ENCODE data around the gene ASF1B.

The ASF1B gene

DNA sequence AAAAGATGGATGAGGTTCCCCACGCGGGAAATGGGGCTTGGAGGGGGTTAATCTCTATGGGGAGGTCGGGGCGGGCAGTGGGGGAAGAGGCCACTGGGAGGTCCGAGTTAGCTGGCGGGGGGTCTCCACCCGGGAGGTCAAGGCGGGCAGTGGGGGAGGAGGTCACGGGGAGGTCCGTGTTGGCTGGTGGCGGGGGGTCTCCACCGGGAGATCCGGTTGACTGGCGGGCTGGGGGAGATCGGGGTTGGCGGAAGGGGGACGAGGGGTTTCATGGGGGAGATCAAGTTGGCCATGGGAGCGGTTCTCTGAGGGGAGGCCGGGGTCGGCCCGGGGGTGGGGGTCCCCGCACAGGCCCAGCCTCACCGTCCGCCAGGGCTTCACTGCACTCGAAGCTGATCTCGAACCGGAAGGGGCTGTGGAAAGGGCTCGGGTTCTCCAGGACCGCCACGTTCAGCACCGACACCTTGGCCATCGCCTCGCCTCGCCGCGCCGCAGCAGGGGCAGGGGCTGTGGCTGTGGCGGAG is 342 bp downstream of the ASF1B start:
- ATAC-seq (replicated peaks): peak; percentile 0 to 3
- no peak for DNase-seq
- no peaks in the 10 kb centered on the region for H3K27me3 Mint-ChIP-seq
- H3K4me3 Mint-ChIP-seq: peak overlapping the region; percentile 77 to 86
- peaks cover 18 to 30% of the 10 kb centered on the region in 2 donors for H3K4me1 Mint-ChIP-seq
- no peaks in the 10 kb centered on the region for H3K9me3 Mint-ChIP-seq
- H3K36me3 Mint-ChIP-seq: peaks cover 6 to 12% of the 10 kb centered on the region in 2 donors
- H3K27ac Mint-ChIP-seq: peak overlapping the region; percentile 92

DNA sequence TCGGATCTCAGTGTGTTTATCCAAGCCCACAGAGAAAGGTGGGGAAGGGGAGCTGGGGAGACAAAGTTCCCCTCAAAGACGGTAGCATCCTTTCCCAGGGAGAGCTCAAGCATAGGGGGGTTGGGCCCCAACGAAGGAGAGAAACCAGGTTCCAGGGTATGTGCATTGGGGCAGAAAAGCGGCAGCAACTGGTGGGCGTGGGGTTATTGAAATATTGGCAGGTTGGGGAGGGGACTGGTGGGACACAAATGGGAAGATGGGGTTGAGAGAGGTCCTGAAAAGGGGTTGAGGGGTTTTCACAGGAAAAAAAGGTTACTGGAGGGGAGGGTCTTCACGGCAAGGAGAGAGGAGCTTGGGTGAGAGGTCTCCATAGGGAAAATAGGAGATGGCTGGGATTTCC is 1.0 kb downstream of the ASF1B start:
- no peaks in the 10 kb centered on the region for H3K27me3 Mint-ChIP-seq
- DNase-seq (no peak), ATAC-seq (replicated peaks) (no peak)
- peak overlapping the region; percentile 77 to 86 for H3K4me3 Mint-ChIP-seq
- H3K27ac Mint-ChIP-seq: peak overlapping the region; percentile 92
- H3K9me3 Mint-ChIP-seq: no peaks in the 10 kb centered on the region
- peaks cover 18 to 30% of the 10 kb centered on the region in 2 donors for H3K4me1 Mint-ChIP-seq
- peaks cover 6 to 12% of the 10 kb centered on the region in 2 donors for H3K36me3 Mint-ChIP-seq

DNA sequence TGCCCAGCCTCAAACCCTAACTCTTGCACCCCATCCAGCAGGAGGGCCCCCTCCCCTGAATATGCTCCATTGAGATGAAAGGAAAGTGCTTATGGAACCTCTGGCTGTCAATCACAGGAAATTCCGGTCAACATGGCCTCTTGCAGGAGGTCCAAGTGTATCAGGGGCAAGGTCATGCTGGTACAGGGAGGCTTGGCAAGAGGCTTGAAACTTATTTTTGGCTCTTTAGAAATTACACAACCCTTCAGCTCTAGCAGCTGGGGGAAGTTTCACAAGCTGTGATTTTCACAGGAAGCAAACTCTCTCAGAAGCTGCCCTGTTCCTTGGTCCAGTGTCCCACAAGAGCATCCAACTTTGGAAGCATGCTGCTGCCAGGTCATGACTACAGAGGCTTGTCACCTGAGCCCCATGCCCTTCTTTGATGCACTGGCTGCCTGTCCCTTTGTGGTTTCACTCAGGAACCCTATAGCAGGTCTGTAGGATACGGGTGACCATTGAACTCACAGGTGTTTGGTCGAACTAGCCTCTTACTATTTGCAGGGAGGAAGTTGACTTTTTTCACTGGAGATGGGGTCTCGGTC is 8.4 kb downstream of the ASF1B start:
- Mint-ChIP-seq H3K4me3 (no peak overlapping the region), H3K4me1 (peaks cover 2 to 5% of the 10 kb centered on the region in 2 donors), H3K9me3 (no peaks in the 10 kb centered on the region), H3K27ac (peak overlapping the region; percentile 25), H3K27me3 (no peaks in the 10 kb centered on the region), H3K36me3 (no peaks in the 10 kb centered on the region)
- DNase-seq: no peak
- ATAC-seq (replicated peaks): peak in 1 of 2 donors; percentile 16

DNA sequence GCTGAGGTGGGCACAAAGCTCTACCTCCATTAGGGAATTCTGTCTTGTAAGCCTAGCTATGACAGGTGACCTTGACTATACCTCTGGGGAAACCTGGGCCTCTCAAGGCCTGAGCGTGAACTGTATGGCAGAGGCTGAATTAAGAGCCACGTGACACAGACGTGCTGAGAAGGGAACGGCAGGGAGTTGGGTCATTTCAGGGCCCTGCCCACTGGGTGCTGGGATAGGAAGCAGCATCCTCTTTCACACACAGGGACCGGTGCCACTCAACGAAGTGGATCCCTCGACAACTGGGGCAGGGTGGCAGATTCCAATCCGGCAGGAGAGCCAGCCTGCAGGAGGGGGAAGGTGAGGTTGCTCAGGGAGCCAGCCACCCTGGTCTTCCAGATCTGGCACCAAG is 9.2 kb downstream of the ASF1B start:
- no peak for ATAC-seq (replicated peaks)
- H3K36me3 Mint-ChIP-seq: no peaks in the 10 kb centered on the region

DNA sequence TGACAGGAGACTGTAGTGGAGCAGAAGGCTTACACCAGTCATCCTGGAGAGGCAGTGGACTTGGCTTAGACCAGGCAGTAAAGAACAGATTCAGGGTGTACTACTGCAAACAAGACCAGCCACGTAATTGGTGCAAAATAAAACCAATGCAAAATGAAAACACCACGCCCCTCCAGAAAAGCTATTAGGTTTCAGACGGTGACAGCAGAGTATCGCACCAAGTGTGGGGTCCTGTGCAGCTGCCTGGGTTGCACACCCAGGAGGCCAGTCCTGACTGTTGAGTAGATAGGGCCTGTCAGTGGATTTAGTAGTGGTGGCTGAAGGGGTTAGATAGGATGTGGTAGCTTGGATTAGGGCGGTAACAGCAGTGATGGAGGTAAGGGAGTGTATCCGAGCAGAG is 13.5 kb downstream of the ASF1B start:
- no peak for DNase-seq
- Mint-ChIP-seq H3K27me3 (no peaks in the 10 kb centered on the region), H3K4me3 (no peak overlapping the region), H3K4me1 (peaks cover 9 to 10% of the 10 kb centered on the region in 2 donors), H3K9me3 (no peaks in the 10 kb centered on the region), H3K27ac (no peak overlapping the region), H3K36me3 (no peaks in the 10 kb centered on the region)
- ATAC-seq (replicated peaks): no peak

More for the DNA sequence above, 9.2 kb downstream of the ASF1B start:
- Mint-ChIP-seq H3K27ac (no peak overlapping the region), H3K4me3 (no peak overlapping the region), H3K4me1 (peaks cover 2 to 5% of the 10 kb centered on the region in 2 donors), H3K27me3 (no peaks in the 10 kb centered on the region), H3K9me3 (no peaks in the 10 kb centered on the region)
- no peak for DNase-seq

DNA sequence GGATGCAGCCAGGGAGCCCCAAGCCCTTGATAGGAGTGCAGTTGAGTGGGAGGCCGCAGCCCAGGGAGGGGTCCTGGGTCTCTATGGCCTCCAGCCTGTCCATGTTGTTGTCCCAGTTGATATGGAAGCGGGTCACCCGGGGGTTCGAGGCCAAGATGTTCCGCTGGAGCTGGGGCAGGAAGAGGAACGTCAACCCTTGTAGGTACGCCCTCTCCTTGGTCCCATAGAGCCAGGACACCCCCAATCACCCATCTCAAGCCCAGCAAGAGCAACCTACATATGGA is 15.9 kb downstream of the ASF1B start:
- DNase-seq (no peak), ATAC-seq (replicated peaks) (no peak)
- H3K4me1 Mint-ChIP-seq: peaks cover 24 to 27% of the 10 kb centered on the region in 2 donors
- no peaks in the 10 kb centered on the region for H3K27me3 Mint-ChIP-seq
- no peak overlapping the region for H3K4me3 Mint-ChIP-seq
- H3K36me3 Mint-ChIP-seq: peaks cover 0 to 2% of the 10 kb centered on the region in 2 donors
- H3K9me3 Mint-ChIP-seq: no peaks in the 10 kb centered on the region
- H3K27ac Mint-ChIP-seq: no peak overlapping the region

DNA sequence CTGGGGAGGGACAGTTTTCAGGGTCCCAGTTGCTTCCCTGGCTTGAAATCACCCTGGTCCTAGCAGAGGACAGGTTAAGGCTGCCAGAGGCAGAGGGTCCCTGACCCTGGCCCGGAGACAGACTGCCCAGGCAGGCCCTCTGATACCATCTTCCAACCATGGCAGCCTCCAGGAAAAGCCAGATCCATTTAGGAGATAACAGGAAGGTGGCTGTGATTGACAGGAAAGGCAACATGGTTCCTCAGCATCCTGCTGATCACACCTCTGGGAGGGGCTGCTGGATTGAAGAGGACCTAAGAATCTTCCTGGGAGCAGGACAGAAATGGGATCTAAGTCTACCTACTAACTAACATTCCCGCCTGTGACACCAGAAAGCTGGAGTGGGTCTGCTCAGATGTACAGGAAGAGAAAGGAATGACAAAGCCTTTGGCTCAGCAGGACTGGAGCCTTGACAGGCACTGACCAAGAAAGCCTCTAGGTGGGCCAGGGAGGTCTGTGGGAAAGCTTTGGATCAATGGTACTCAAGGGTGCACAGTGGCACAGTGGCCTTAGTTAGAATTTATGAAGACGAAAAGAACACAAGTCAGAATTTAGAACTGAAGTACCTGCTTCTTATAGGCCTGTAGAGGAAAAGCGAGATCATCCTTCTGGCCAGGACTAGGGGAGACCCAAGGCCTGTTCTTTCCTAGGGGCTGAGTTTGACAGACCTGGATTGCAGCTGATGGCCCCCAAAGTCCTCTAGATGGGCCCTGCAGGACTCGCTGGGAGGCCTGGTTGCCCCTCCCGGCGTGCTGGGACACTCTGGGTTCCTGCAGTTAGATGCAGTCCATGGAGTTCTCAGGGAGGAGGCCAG is 16.5 kb downstream of the ASF1B start:
- Mint-ChIP-seq H3K36me3 (peaks cover 0 to 2% of the 10 kb centered on the region in 2 donors), H3K4me1 (peaks cover 25 to 32% of the 10 kb centered on the region in 2 donors), H3K27me3 (no peaks in the 10 kb centered on the region), H3K4me3 (no peak overlapping the region), H3K9me3 (no peaks in the 10 kb centered on the region), H3K27ac (no peak overlapping the region)
- no peak for DNase-seq
- no peak for ATAC-seq (replicated peaks)

DNA sequence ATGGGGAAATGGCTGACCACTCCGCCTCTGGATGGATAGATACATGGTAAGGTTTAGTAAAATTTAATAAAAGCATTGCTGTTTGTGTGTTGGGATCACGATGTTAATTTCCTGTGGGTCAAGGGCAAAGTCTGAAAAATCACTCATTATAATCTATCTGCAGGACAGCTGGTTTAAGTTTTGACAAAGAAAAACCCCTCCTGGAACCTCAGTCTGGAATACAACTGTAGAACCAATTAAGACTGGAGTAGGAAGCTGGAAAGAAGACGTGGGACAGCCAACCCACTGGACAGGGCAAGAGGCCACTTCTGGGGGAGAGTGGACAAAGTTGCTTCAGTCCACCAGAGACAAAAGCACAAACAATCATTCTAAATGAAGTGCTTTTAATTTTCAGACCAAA is 17.2 kb downstream of the ASF1B start:
- no peak for ATAC-seq (replicated peaks)
- peak overlapping the region; percentile 96 for H3K27ac Mint-ChIP-seq
- H3K4me1 Mint-ChIP-seq: peaks cover 29 to 39% of the 10 kb centered on the region in 2 donors
- H3K27me3 Mint-ChIP-seq: no peaks in the 10 kb centered on the region
- peak overlapping the region; percentile 85 to 98 for H3K4me3 Mint-ChIP-seq
- peaks cover 0 to 2% of the 10 kb centered on the region in 2 donors for H3K36me3 Mint-ChIP-seq
- H3K9me3 Mint-ChIP-seq: no peaks in the 10 kb centered on the region
- DNase-seq: no peak

DNA sequence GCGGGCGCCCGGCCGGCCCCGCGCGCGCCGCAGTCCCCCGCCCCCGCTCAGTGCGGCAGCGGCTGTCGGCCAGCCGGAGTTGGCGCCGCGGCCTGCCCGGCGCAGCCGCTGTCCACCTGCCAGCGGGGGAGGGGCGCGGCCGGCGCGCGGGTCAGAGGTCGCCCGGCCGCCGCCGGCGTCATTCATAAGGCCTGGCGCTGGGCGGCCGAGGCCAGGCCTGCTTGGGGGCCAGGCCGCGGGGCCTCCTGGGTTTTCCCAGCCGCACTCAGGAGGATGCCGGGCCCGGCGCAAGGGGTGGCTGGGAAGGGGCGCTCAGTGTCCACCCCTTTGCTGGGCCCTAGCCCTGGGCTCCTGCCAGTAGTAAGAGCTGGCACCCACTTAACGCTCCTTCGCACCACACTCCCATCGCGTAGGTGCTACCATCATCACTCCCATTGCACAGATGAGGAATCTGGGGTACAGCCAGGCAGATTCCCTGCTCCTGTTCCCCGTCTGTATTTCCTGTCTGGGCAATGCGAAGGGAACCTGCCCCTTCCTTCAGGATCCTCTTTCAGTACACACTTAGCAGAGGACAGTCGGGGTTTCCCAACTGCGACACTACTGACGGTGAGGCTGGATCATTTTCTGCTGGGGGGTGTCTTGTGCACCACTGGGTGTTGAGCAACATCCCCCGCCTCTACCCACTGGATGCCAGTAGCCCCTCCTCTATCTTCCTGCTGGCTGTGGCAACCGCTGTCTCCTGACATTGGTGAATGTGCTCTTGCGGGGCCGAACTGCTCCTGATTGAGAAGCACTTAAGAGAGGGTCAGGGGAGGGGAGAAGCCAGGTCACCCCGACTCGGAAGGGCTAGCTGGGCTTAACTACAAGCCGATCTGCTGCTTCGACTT is 18.0 kb downstream of the ASF1B start:
- Mint-ChIP-seq H3K4me1 (peaks cover 32 to 46% of the 10 kb centered on the region in 2 donors), H3K36me3 (peaks cover 0 to 2% of the 10 kb centered on the region in 2 donors), H3K9me3 (no peaks in the 10 kb centered on the region), H3K27me3 (no peaks in the 10 kb centered on the region), H3K4me3 (peak overlapping the region; percentile 85 to 98), H3K27ac (peak overlapping the region; percentile 96)
- DNase-seq (peak; percentile 39), ATAC-seq (replicated peaks) (peak; percentile 22 to 25)

DNA sequence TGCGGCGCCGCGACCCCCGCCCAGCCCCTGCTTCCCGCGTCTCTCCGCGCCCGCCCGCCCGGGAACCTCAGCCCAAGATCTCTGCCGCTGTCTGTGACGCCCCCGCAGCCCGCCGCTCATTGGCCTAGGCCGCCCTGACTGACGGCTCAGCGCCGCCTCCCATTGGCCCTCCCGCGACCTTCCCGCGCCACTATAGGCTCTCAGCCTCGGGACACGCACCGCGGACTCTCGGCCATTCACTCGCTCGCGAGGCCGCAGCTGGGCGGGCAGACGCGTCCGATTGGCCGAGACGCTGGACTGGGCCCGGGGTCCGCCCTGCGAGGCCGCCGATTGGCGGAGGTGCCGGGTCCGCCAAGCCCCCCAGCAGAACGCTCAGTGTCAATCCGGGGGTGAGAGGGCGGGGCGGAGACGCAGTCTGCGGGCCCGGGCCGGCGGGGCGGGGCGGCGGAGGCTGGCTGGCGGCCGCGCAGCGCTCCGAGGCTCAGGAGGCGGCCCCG is 18.7 kb downstream of the ASF1B start, which contains the start of gene PRKACA:
TSS of gene PRKACA (minus strand) at position 95 of the 497 bp plus-strand sequence. CDS start 215 bp downstream, outside the sequence.
- peak; percentile 99 for DNase-seq
- H3K4me3 Mint-ChIP-seq: peak within 1 kb of the TSS; percentile 89 to 98
- H3K27me3 Mint-ChIP-seq: no peaks in the 10 kb centered on the region

DNA sequence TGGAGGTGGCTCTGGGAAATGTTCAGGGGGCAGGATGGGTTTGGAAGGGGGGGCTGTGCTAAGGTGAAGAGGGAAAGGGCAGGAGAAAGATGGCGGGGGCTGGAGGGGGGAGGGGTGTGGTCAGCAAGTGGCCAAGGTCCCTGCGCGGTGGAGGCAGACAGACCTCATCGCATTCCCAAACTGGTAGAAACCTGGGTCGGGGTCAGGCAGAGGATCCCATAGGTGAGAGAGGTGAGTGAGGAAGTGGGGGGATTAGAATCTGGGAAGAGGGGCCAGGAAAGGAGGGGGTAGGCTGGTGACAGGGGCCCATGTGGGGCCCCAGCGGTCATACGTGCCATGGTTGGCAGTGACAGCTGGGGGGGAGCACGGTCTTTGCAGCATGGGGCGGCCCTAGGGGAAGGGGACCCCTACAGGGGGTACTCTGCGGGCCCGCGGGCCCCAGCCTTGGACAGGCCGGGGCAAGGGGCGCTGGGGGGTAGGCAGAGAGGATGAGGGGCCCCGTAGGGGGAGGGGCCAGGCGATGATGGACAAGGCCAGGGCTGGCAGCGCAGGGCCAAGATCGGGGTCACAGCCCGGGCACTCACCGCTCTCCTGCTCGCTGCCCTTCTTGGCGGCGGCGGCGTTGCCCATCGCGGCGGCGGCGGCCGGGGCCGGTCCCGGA is 19.3 kb downstream of the ASF1B start:
- Mint-ChIP-seq H3K9me3 (no peaks in the 10 kb centered on the region), H3K4me3 (peak overlapping the region; percentile 89 to 91), H3K36me3 (peaks cover 0 to 2% of the 10 kb centered on the region in 2 donors), H3K27ac (peak overlapping the region; percentile 62), H3K4me1 (peaks cover 32 to 51% of the 10 kb centered on the region in 2 donors), H3K27me3 (no peaks in the 10 kb centered on the region)
- ATAC-seq (replicated peaks) (peak; percentile 5 to 6), DNase-seq (no peak)

More for the DNA sequence above, 18.7 kb downstream of the ASF1B start, which contains the start of gene PRKACA:
- Mint-ChIP-seq H3K27ac (peak within 1 kb of the TSS; percentile 96), H3K4me1 (peaks cover 32 to 48% of the 10 kb centered on the region in 2 donors), H3K36me3 (peaks cover 0 to 2% of the 10 kb centered on the region in 2 donors), H3K9me3 (no peaks in the 10 kb centered on the region)
- peak; percentile 93 for ATAC-seq (replicated peaks)

DNA sequence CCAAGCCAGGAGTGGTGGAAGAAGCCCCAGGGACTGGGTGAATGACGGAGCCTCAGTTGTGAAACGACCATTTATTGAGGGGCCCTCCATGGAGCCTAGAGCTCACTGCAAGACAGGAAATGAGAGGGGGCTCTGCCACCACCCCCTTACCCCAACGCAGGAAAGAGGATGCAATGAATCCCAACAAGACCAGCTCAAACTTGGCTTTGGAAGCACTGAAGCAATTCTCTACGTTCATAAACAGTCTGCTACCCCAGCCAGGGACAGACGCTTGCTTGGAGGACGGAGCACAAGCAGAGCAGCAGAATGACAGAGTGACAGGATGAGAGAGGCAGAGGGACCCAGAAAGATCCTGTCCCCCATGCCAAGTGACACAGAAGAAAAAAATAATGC is 19.9 kb downstream of the ASF1B start:
- H3K9me3 Mint-ChIP-seq: no peaks in the 10 kb centered on the region

DNA sequence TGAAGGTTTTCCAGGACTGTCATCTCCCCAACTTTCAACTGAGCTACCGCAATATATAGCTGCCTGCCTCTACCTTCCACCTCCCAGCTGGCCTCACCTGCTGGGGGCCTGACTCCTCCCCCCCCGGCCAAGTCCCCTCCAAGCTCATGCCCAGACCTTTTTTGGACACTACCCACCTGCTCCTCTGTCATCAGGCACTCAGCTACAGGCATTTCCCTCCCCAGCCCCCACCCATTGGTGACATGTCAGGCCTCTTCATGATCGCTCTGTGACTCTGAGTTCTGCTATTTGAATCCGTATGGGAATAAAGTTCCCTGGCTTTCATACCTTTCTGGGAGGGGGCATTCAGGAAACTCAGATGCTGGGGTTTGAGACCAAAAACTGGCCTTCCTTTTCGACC is 20.6 kb downstream of the ASF1B start:
- H3K4me3 Mint-ChIP-seq: peak overlapping the region in 1 of 2 donors; percentile 91
- peaks cover 0 to 2% of the 10 kb centered on the region in 2 donors for H3K36me3 Mint-ChIP-seq

More for the DNA sequence above, 19.9 kb downstream of the ASF1B start:
- no peaks in the 10 kb centered on the region for H3K27me3 Mint-ChIP-seq
- peaks cover 32 to 51% of the 10 kb centered on the region in 2 donors for H3K4me1 Mint-ChIP-seq
- peaks cover 0 to 2% of the 10 kb centered on the region in 2 donors for H3K36me3 Mint-ChIP-seq
- ATAC-seq (replicated peaks): no peak
- peak overlapping the region; percentile 62 for H3K27ac Mint-ChIP-seq
- no peak for DNase-seq
- H3K4me3 Mint-ChIP-seq: peak overlapping the region; percentile 89 to 91

More for the DNA sequence above, 20.6 kb downstream of the ASF1B start:
- DNase-seq (no peak), ATAC-seq (replicated peaks) (no peak)
- peaks cover 32 to 57% of the 10 kb centered on the region in 2 donors for H3K4me1 Mint-ChIP-seq
- no peaks in the 10 kb centered on the region for H3K27me3 Mint-ChIP-seq
- no peaks in the 10 kb centered on the region for H3K9me3 Mint-ChIP-seq
- no peak overlapping the region for H3K27ac Mint-ChIP-seq
